OCI-LY7 (cell line): ENCODE results near the gene SOX12. TPM values are rescaled to one million over a fixed set of nuclear protein-coding genes. Genes with fewer than 3 reads are reported as not detected.

ENCODE experiments used
- BruUV-seq: library from RNA; stranded (reverse); fragments of 400-500 nt; replicated peaks from 2 replicates; lab custom pipeline; 2021; lab: Mats Ljungman, UMichigan
- CTCF ChIA-PET: fragments of 300-600 bp; sonication (Branson Sonifier 250); formaldehyde crosslinking; loops from one replicate; lab custom pipeline; 2022; ENCODE audit warnings: antibody characterized with exemption; ENCODE audit not compliant: unreplicated experiment; lab: Charles Lee
- POLR2A ChIA-PET: fragments of 300-600 bp; sonication (Branson Sonifier 250); formaldehyde crosslinking; loops from one replicate; lab custom pipeline; 2022; ENCODE audit warnings: antibody characterized with exemption; lab: Charles Lee
- DNase-seq: peaks from one replicate; pipeline ENCODE4 v3.0.0-alpha.2; 2015; ENCODE audit warnings: low spot score
- H2AFZ ChIP-seq: fragments of 200-600 bp; sonication (generic), shearing (Covaris generic); 2 replicates; pipeline ENCODE4 v1.6.1; 2014; ENCODE audit warnings: mild to moderate bottlenecking, antibody characterized with exemption, low read length, moderate library complexity
- H3K27ac ChIP-seq: fragments of 200-600 bp; sonication (generic); 2 replicates; pipeline ENCODE4 v1.5.1; 2014; ENCODE audit warnings: mixed run types, low read depth, mild to moderate bottlenecking, moderate library complexity, low read length, inconsistent platforms; ENCODE audit not compliant: poor library complexity, severe bottlenecking
- H3K36me3 ChIP-seq: fragments of 200-600 bp; sonication (generic); 2 replicates; pipeline ENCODE4 v1.6.1; 2014; ENCODE audit warnings: mild to moderate bottlenecking, antibody characterized with exemption, low read length, moderate library complexity, mixed read lengths; ENCODE audit not compliant: insufficient read depth
- H3K4me1 ChIP-seq: fragments of 200-600 bp; sonication (generic); 2 replicates; pipeline ENCODE4 v1.5.1; 2014; ENCODE audit warnings: mild to moderate bottlenecking, low read length; ENCODE audit not compliant: insufficient read depth, poor library complexity, severe bottlenecking
- H3K4me2 ChIP-seq: fragments of 200-600 bp; sonication (generic); 2 replicates; pipeline ENCODE4 v1.6.1; 2014; ENCODE audit warnings: mild to moderate bottlenecking, low read length
- H3K4me3 ChIP-seq: fragments of 200-600 bp; sonication (generic); 2 replicates; pipeline ENCODE4 v1.5.1; 2014; ENCODE audit warnings: mild to moderate bottlenecking, low read depth, low read length; ENCODE audit not compliant: poor library complexity, severe bottlenecking
- H3K79me2 ChIP-seq: fragments of 200-600 bp; sonication (generic); 2 replicates; pipeline ENCODE4 v1.6.1; 2016; ENCODE audit warnings: low read depth, mild to moderate bottlenecking, low read length, moderate library complexity, mixed read lengths; ENCODE audit not compliant: insufficient read depth
- H3K9me2 ChIP-seq: fragments of 200-600 bp; sonication (generic); 2 replicates; pipeline ENCODE4 v1.6.1; 2016; ENCODE audit warnings: mild to moderate bottlenecking, low read length, mixed read lengths; ENCODE audit not compliant: insufficient read depth
- H3K9me3 ChIP-seq: fragments of 200-600 bp; sonication (generic); 2 replicates; pipeline ENCODE4 v1.6.1; 2014; ENCODE audit warnings: mild to moderate bottlenecking, mixed run types, low read length, mixed read lengths
- H4K20me1 ChIP-seq: fragments of 200-600 bp; sonication (generic); 2 replicates; pipeline ENCODE4 v1.6.1; 2014; ENCODE audit warnings: mild to moderate bottlenecking, antibody characterized with exemption, low read length, moderate library complexity, mixed read lengths; ENCODE audit not compliant: insufficient read depth
- CTCF ChIP-seq: fragments of 200-600 bp; sonication (generic); conservative IDR thresholded peaks from 2 replicates; pipeline ENCODE4 v1.5.1; 2014; ENCODE audit warnings: mild to moderate bottlenecking, antibody characterized with exemption, low read length, moderate library complexity, mixed read lengths
- EZH2phosphoT487 ChIP-seq: fragments of 200-600 bp; sonication (generic); IDR thresholded peaks from 2 replicates; pipeline ENCODE4 v1.6.1; 2018; ENCODE audit warnings: low read depth, borderline replicate concordance, mild to moderate bottlenecking, mixed run types, antibody characterized with exemption, low read length, moderate library complexity, mixed read lengths
- intact Hi-C: fragments of 100-400 bp; cut with micrococcal nuclease; formaldehyde crosslinking; loops from one replicate; pipeline ENCODE4 v1.10.0; 2022; ENCODE audit not compliant: unreplicated experiment
- total RNA-seq, 2 experiments: library from RNA; depleted of rRNA in 1 of 2; stranded (reverse); fragments of >200 nt in 1 of 2; shearing (Covaris generic) in 1 of 2; gene quantifications; 2 replicates each; pipeline ENCODE4 v1.2.3, GENCODE V29; 2014 to 2022

SOX12 gene
- total RNA-seq, 2 experiments from 2014 or later, result 16.4 to 43.8 TPM

GRCh38 chr20:297098-297924, 28.0 kb upstream of the SOX12 start, which contains the start of gene ZCCHC3:
ZCCHC3 (plus strand) TSS chr20:297570; CDS start chr20:297587, 17 bp downstream.
- Histone ChIP-seq H2AFZ (peak within 1 kb of the TSS; percentile 75), H3K27ac (peak within 1 kb of the TSS; percentile 70), H3K9me2 (no peaks in the 10 kb centered on the region), H3K36me3 (peaks cover 16% of the 10 kb centered on the region), H3K4me1 (peaks cover 31% of the 10 kb centered on the region), H3K4me3 (peak within 1 kb of the TSS; percentile 80), H4K20me1 (peaks cover 20% of the 10 kb centered on the region; the same call in 1 of the 2 replicates), H3K79me2 (peaks cover 34% of the 10 kb centered on the region), H3K9me3 (no peaks in the 10 kb centered on the region), H3K4me2 (peak within 1 kb of the TSS; percentile 78)
- ChIA-PET POLR2A (interaction anchor here (1.2 to 2.4 kb wide), 2 partner anchors 13 to 27 kb away, joined by 6 to 10 read pairs; partner anchors contain the start of gene SOX12), CTCF (no interaction called here)
- intact Hi-C loops, result loop anchor here (1.0 kb wide), 1 partner anchor 28 kb away; the partner anchor contains the start of gene SOX12
- BruUV-seq, result TSS peak; percentile 84
- TF ChIP-seq EZH2phosphoT487, result no peak
- peak; percentile 23; the same call in 1 of the 2 replicates for TF ChIP-seq CTCF
- DNase-seq, result peak; percentile 95

GRCh38 chr20:297925-298775, 27.2 kb upstream of the SOX12 start:
- CTCF ChIA-PET, result interaction anchor here (0.7 kb wide), 1 partner anchor 10 kb away, joined by 4 read pairs; no protein-coding TSS in a partner anchor
- BruUV-seq, result no TSS peak
- Histone ChIP-seq H3K9me2 (no peaks in the 10 kb centered on the region), H3K4me1 (peaks cover 31% of the 10 kb centered on the region), H3K4me3 (peak overlapping the region; percentile 80), H3K79me2 (peaks cover 34% of the 10 kb centered on the region), H2AFZ (peak overlapping the region; percentile 75), H3K9me3 (no peaks in the 10 kb centered on the region), H3K4me2 (peak overlapping the region; percentile 78), H3K36me3 (peaks cover 16% of the 10 kb centered on the region), H4K20me1 (peaks cover 20% of the 10 kb centered on the region; the same call in 1 of the 2 replicates), H3K27ac (peak overlapping the region; percentile 70)
- intact Hi-C loops, result loop anchor here (1.0 kb wide), 1 partner anchor 27 kb away; the partner anchor contains the start of gene SOX12
- peak; percentile 71 for DNase-seq
- POLR2A ChIA-PET, result interaction anchor here (0.5 to 2.4 kb wide), 4 partner anchors 12 to 82 kb away, joined by 3 to 10 read pairs (median 5); partner anchors contain the start of genes SOX12 and TRIB3
- TF ChIP-seq EZH2phosphoT487 (no peak), CTCF (no peak)
